ENCODE measurements around the gene CCHCR1.

DNA sequence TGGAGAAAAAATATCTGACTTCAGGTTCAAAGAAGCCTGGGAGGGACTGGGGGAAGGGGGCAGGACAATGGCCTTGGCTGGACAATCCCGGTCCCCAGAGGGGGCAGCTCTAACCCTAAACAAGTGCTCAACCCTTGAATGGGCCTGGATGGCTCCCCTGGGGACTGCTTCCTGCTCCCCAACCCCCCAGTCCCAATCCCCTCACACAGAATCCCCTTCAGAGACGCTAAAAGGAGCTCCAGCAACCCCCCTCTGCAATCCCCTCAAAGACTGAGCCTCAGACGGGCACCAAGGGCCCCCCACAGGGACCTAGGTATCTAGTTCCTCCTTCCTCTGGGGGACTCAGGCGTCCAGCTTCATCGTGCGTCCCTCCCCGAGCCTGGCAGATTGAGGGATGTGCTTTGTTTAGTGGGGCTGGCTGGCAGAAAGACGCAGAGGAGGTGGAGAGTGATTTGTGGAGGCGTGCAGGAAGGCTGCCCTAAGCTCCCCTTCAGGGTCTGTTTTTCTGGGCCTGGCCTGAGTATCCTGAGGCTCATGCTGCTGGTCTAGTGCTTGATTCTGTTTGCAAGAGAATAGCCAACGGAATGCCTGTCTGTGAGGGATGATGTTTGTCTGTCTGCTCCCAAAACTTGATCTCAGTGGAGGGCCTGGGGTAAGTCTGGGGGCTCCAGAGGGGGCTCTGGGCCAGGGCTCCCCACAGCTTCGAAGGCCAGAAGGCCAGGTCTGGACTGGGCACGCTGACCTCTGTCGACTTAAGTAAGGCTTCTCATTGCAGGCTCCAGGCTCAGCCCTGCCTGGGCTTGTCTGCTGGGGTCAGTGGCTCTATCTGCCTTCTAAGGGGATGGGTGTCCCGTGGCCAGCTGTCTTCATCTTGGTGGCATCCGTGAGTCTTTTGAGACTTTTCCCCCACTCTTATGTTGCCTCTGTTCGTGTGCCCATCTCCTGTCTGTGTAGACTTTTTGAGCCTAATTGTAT lies 14.6 kb upstream of the CCHCR1 start:
- TF ChIP-seq, protein P1, sequence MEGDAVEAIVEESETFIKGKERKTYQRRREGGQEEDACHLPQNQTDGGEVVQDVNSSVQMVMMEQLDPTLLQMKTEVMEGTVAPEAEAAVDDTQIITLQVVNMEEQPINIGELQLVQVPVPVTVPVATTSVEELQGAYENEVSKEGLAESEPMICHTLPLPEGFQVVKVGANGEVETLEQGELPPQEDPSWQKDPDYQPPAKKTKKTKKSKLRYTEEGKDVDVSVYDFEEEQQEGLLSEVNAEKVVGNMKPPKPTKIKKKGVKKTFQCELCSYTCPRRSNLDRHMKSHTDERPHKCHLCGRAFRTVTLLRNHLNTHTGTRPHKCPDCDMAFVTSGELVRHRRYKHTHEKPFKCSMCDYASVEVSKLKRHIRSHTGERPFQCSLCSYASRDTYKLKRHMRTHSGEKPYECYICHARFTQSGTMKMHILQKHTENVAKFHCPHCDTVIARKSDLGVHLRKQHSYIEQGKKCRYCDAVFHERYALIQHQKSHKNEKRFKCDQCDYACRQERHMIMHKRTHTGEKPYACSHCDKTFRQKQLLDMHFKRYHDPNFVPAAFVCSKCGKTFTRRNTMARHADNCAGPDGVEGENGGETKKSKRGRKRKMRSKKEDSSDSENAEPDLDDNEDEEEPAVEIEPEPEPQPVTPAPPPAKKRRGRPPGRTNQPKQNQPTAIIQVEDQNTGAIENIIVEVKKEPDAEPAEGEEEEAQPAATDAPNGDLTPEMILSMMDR (IDR thresholded peaks at IDR 0.05), result no peak
- TF ChIP-seq POLR2A (IDR thresholded peaks at IDR 0.05; ENCODE audit: low read length) (no peak), EP300 (IDR thresholded peaks at IDR 0.05) (no peak), JUN (IDR thresholded peaks at IDR 0.05) (no peak), EHF (CRISPR knock-in tag; IDR thresholded peaks at IDR 0.05) (no peak), ESRRA (IDR thresholded peaks at IDR 0.05; ENCODE audit: borderline replicate concordance, low read length) (no peak), BHLHE40 (IDR thresholded peaks at IDR 0.05; ENCODE audit: low read depth, low read length) (no peak), JUNB (IDR thresholded peaks at IDR 0.05) (no peak), HOXB13 (CRISPR knock-in tag; IDR thresholded peaks at IDR 0.05; ENCODE audit: low read depth) (no peak)
- TF ChIP-seq, protein P2, sequence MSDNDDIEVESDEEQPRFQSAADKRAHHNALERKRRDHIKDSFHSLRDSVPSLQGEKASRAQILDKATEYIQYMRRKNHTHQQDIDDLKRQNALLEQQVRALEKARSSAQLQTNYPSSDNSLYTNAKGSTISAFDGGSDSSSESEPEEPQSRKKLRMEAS (IDR thresholded peaks at IDR 0.05), result no peak
